GM21619 (cell line): ENCODE results near the gene TDRKH.

Experiments used
- ATAC-seq: cut with Tn5 transposase; IDR thresholded peaks from one replicate; pipeline ENCODE4 v1.9.1; 2021; ENCODE audit not compliant: unreplicated experiment

TDRKH gene

DNA sequence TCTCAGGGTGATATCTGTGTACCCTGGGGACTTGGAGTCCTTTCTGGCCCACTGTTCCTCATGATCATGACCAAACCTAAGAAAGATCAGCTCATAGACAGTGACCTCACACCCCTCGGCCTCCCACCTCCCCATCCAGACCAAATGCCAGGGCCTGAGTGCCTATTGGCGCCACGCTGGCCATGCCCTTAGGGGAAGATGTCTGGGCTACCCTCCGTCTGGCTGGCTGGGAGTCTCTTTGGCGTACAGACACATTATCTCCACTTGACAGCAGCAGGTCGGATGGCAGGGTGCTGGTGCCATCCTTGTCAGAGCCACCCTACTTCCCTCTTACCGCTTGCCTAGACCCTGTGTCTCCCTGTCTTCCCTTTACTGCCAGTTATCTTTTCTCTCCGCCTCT, 32.9 kb upstream of the TDRKH start:
- ATAC-seq, result no peak

DNA sequence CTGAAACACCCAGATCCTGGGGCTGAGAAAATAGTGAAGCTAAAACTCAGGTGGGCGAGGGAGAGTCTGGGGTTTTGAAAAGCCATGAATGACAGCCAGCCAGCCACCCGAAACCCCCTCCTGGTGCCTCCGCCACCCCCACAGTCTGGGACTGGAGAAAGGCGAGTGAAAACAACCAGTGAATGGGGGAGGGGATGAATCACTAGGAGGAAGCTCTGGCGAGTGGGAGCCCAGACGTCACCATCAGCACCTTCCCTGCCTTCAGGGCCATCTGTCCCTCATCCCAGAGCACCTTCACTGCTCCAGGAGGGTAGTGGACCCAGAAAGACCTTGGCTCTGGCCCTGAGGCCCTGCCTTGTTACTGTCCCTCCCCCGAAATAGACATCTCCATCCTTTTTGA, 32.1 kb upstream of the TDRKH start:
- ATAC-seq, result no peak

GRCh38 chr1:151820940-151821339, 30.6 kb upstream of the TDRKH start:
- ATAC-seq, result no peak

DNA sequence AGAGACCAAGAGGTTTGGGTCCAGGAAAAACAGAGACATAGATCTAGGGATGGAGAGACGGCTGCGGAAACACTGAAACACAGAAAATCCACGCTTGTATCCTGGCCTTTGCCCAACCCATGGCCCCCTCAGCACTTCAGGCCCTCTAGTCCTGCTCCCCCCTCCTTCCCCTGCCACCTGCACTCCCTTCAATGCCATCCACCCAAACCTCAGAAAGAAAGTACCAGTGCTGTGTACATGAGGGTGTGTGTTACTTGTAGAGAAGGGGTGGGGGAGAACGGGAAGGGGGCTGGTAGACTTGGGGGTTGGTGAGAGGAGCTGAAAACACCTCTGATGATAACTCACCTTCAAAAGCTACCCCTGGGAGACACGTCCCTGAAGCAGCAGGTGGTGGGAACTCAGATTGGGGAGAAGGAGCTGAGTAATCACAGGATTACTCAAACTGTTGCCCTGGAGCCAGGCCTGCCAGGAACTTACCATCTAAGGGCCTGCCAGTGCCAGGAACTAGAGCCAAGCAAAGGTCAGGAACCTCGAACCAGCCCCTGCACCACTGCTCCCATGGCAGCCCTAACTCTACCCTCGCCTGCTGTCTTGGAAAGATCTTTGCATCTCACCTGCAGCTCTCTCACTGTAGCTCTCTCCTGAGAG, 29.8 kb upstream of the TDRKH start:
- no peak for ATAC-seq

DNA sequence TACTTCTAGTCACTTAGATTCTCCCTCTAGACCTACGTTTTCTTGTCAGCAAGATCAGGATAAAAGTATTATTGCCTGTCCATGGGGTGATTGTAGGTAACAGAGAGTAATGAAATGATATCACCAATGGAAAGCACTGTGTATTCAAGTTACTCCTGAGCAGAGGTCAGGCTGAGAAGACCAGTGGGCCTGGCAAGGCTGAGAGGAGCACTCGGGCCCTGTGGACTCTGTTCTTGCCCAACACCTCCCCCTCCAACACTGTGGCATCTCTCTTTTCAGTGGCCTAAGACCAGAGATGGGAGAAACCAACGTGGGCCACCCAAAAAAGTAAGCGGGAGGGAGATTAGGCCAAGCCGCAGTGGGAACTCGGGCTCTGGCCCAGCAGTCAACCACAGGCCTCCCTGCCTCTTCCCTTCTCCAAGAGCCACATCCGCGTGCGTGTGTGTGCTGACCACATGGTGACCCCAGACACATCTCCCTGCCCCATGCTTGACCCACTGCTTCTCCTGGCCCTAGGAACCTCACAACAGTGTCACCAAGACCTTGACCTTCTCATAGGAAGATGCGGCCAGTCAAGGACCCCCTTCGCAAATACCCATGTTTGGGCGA, 29.0 kb upstream of the TDRKH start:
- no peak for ATAC-seq

DNA sequence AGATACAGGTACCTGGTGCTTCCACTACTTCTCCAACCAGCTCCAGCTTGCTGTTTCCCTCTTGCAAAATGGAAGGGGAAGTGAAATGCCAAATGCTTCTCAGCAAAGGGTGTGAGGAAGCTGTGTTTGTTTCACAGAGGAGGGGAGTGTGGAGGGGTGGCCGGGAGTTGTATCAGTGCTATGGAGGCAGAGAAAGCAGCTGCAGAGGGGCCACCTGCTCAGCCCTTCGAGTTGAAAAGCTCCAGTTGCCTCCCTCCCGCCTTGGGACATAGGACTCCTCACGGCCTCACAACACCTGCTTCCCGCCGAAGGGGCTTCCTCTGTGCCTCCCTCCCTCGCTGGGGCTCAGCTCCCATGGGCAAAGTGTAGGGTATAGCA, 27.0 kb upstream of the TDRKH start:
- no peak for ATAC-seq

DNA sequence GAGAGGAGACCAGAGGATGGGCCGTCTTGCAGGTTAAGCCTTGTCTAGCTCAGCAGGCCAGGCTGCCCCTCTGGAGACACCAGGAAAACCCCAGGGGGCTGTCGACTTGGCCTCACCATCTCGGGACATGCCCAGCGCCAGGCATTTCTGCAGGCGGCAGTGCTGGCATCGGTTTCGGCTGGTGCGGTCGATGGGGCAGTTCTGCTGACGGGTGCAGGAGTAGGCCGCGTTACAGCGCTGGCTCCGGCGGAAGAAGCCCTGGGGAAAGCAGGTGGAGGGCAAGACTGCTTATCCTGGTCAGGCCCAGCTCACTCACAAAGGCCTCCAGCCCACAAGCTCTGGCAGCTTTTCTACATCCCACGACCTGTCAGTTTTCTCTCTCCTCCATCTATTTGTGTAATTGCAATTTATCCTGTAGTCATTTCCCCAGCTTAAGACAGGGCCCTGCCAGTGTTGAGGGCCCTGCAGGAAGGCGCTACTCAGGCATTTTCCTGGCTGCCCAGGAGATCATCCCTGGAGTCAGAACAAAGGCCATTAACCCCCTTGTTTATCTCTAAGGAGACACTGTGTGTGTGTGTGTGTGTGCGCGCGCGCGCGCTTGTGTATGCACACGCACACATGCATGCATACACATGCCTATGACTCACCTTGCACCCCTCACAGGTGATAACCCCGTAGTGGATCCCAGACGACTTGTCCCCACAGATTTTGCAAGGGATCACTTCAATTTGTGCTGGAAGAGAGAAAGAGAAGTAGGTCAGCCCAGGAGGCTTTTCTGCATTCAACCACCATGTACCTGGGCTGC, 26.4 kb upstream of the TDRKH start:
- no peak for ATAC-seq

DNA sequence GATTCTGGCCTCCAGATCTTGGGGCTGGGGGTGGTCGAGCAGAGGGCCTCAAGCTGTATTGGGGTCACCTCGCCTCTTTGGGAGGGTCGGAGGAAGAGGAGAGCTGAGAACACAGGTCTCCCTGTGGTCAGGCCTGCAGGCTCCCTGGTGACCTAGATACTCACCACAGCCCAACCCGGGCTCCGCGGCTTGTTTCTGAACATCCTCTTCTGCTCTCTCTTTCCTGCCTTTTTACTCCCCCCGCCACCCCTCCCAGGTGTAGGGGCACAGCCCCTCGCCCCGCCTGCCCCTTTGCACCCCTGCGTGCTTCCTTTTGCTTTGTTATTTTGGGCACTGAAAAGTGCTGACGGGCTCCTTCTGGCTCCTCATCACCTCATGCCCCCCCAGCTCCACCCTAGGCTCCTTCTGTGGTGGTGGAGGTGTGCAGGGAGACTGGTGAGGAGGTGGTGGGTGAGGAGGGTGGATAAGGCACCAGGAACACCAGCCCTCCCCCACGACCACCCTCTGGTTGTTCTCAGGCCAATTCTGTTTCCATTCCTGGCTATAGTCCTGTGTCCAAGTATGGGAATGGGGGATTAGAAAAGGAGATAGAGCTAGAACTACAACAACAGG, 25.5 kb upstream of the TDRKH start:
- ATAC-seq, result no peak

- ATAC-seq, result no peak
These were observed 24.8 kb upstream of the TDRKH start for GRCh38 chr1:151814971-151815545.

- ATAC-seq, result no peak
These were observed 24.1 kb upstream of the TDRKH start for GRCh38 chr1:151814426-151814825.

DNA sequence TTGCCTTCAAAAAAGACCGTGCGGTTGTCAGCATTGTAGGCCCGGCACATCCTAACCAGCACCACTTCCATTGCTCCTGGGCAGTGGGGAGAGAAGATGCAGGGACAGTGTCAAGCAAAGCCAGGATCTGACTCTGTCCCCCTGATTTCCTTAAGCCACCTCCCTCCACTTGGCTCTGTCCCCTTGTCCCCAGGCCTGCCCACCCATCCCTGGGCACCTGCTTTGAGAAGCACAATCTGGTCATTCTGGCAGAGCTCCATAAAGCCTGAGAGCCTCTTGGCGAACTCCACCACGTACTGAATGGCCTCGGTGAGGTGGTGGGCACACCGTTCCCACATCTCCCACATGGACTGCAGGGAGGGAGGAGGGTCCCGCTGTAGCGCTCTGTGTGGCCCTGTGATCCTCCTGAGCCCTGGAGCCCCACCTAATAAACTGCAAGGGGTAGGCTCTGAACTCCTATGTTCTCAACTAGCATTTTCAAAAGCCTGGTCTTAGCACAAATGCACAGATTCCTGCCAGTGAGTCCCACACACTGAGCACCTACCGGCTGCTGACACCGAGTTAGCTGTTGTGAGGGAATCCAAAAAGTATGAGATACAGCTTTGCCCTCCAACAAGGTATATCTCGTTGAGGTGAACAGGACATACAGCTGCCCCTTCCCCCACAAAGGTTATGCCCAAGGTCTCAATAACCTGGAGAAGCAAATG, 23.1 kb upstream of the TDRKH start:
- ATAC-seq, result no peak

DNA sequence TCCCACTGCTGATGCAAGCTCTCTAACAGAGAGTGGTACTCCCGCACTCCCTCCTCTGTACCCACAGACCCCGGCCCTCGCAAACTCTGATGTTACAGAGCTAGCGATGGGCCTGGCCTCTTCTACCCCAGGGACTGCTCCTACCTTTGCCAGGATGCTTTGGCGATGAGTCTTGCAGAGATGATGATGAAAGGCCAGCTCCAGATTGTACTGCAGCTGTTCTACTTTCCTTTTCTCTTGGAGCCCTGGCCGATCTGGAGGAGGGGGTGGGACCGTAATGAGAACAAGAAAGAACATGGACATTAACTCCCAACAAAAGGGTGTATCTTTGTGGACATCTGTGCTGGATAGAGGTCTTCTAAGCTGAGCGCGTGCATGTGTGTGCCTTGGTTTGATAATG, 20.9 kb upstream of the TDRKH start:
- ATAC-seq, result no peak

GRCh38 chr1:151809985-151810556, 19.8 kb upstream of the TDRKH start:
- no peak for ATAC-seq

- no peak for ATAC-seq
These were observed 19.1 kb upstream of the TDRKH start for GRCh38 chr1:151809290-151809984.

GRCh38 chr1:151807766-151808165, 17.5 kb upstream of the TDRKH start:
- no peak for ATAC-seq

- no peak for ATAC-seq
These were observed 16.8 kb upstream of the TDRKH start for GRCh38 chr1:151807131-151807530.

DNA sequence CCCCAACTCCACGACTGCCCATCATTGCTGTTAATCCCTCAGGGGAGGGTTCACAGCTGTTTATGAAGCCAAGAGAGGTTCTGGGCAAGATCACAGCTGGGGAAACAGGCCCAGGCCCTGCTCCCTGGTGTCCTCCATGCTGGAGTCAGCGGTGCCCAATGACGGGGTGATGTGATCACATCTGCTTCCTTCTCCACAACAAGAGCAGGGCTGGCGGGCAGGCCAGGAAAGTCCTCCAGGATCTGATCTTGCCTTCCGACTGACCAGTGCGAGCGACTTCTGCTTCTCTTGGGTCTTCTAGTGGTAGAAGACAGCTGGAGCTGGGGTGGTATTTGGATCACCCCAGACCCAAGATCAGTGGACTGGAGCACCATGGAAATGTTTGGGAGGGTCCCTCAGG, 15.9 kb upstream of the TDRKH start:
- ATAC-seq, result no peak

DNA sequence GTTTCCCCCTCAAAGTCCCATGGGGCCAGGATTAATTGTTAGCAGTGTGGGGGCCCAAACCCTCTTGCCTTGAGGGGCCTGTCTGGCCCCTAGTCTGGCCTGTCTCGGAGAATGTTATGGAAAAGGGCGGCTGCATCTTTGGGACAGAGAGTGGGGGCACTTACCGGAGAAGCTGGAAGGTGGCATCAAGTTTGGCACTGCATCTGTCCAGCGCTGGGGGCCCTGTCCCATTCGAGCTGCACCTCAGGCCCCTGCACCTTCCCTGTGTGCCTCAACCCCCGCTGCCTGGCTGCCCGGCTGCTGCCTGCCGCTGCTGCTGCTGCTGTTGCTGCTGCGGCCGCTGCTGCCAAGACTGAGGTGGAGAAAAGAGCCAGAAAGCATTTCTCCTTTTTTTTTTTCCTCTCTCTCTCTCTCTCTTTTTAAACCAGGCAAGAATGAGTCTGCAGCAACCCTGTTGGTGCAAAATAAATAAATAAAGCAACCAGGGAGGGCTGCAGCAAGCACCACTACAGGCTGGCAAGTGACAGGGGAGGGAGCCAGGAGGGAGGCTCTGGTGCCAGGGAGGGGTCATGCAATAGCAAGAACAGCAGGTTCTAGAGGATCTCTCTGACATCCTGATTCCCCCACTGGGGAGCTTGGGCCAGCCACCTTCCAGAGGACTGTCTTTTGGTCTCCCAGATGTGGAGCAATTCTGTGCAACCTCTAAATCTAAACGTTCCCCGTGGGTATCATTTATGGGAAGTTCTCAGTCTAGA, 14.9 kb upstream of the TDRKH start, which contains the start of gene LINGO4:
LINGO4 (minus strand) TSS at position 354 of the 755 bp plus-strand sequence. CDS start 2,715 bp downstream, outside the sequence.
- no peak for ATAC-seq

- no peak for ATAC-seq
These were observed 13.6 kb upstream of the TDRKH start for GRCh38 chr1:151803915-151804314.
